Astrocyte (in vitro differentiated cells and primary cell): Measurements from ENCODE around the gene SPPL2B.

Experiments used
- EZH2 ChIP-seq: IDR thresholded peaks from 2 replicates; pipeline ENCODE4 v1.6.1; 2012; ENCODE audit warnings: mild to moderate bottlenecking, low read length, inconsistent platforms; ENCODE audit not compliant: insufficient read depth
- TF ChIP-seq, protein P1 (sequence below): IDR thresholded peaks from 2 replicates; pipeline ENCODE4 v1.5.1; 2011; ENCODE audit warnings: low read depth, mild to moderate bottlenecking, inconsistent platforms, low read length, moderate library complexity; ENCODE audit not compliant: insufficient read depth

DNA sequence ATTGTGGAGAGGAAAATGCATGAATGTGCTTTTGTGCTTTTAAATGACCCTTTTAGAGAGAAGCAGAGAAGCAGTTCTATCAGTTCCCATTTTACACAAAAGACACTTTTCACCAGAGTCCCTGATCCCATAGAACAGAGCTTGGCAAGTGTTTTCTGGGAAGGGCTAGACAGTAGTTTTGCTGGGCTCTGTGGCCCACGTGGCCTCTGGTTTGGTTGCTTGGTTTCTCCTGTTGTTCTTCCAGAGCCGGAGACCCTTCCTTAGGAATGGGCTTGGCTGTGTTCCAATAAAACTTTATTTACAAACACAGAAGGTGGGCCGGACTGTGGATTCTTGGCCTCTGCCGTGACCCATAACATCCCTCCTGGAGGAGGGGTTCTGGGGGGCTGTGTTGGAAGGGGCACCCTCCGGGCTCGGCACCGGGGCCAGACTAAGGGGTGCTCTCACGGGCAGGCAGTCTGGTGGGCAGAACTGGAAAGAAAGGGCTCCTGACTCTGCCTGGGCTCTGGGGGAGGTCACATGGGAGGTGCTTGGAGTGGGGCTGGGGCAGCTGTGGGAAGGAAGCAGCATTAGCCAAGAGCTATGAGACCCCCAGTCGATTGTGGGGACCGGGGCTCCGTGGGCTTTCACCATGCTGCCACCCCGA, 3.2 kb downstream of the SPPL2B start:
- TF ChIP-seq, protein P1, sequence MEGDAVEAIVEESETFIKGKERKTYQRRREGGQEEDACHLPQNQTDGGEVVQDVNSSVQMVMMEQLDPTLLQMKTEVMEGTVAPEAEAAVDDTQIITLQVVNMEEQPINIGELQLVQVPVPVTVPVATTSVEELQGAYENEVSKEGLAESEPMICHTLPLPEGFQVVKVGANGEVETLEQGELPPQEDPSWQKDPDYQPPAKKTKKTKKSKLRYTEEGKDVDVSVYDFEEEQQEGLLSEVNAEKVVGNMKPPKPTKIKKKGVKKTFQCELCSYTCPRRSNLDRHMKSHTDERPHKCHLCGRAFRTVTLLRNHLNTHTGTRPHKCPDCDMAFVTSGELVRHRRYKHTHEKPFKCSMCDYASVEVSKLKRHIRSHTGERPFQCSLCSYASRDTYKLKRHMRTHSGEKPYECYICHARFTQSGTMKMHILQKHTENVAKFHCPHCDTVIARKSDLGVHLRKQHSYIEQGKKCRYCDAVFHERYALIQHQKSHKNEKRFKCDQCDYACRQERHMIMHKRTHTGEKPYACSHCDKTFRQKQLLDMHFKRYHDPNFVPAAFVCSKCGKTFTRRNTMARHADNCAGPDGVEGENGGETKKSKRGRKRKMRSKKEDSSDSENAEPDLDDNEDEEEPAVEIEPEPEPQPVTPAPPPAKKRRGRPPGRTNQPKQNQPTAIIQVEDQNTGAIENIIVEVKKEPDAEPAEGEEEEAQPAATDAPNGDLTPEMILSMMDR = no peak
- TF ChIP-seq EZH2 = no peak
